ENCODE data around the gene SLC13A5.

DNA sequence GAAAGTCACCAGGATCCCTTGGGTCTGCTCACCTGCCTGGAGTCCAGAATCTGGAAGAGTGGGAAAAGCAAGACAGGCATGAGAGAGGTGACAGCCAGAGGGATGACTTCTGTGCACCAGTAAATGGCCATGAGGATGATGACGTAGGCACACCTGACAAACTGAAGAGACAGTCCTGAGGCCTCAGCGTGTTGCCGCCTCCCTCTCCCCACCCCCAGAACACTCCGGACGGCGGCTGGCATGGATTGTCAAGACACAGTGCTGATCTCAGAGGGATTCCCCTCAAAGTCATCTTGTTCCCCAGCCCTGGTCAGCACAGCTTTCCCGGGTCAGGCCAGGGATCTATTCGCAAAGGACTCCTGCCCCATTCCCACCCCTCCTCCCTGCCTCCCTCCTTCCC, 6.2 kb downstream of the SLC13A5 start:
- TF ChIP-seq, protein P1, sequence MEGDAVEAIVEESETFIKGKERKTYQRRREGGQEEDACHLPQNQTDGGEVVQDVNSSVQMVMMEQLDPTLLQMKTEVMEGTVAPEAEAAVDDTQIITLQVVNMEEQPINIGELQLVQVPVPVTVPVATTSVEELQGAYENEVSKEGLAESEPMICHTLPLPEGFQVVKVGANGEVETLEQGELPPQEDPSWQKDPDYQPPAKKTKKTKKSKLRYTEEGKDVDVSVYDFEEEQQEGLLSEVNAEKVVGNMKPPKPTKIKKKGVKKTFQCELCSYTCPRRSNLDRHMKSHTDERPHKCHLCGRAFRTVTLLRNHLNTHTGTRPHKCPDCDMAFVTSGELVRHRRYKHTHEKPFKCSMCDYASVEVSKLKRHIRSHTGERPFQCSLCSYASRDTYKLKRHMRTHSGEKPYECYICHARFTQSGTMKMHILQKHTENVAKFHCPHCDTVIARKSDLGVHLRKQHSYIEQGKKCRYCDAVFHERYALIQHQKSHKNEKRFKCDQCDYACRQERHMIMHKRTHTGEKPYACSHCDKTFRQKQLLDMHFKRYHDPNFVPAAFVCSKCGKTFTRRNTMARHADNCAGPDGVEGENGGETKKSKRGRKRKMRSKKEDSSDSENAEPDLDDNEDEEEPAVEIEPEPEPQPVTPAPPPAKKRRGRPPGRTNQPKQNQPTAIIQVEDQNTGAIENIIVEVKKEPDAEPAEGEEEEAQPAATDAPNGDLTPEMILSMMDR (IDR thresholded peaks at IDR 0.05; ENCODE audit: low read depth, low read length), result no peak
- no peak for TF ChIP-seq MAX (IDR thresholded peaks at IDR 0.05; ENCODE audit: low read depth, low read length)

Data from NB4 (cell line).